ENCODE measurements around the gene RBM8A.

- TF ChIP-seq, protein P1, sequence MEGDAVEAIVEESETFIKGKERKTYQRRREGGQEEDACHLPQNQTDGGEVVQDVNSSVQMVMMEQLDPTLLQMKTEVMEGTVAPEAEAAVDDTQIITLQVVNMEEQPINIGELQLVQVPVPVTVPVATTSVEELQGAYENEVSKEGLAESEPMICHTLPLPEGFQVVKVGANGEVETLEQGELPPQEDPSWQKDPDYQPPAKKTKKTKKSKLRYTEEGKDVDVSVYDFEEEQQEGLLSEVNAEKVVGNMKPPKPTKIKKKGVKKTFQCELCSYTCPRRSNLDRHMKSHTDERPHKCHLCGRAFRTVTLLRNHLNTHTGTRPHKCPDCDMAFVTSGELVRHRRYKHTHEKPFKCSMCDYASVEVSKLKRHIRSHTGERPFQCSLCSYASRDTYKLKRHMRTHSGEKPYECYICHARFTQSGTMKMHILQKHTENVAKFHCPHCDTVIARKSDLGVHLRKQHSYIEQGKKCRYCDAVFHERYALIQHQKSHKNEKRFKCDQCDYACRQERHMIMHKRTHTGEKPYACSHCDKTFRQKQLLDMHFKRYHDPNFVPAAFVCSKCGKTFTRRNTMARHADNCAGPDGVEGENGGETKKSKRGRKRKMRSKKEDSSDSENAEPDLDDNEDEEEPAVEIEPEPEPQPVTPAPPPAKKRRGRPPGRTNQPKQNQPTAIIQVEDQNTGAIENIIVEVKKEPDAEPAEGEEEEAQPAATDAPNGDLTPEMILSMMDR (IDR thresholded peaks at IDR 0.05), result no peak
- TF ChIP-seq ZFX (IDR thresholded peaks at IDR 0.05; ENCODE audit: borderline replicate concordance), result no peak
Observed at GRCh38 chr1:145953861-145954260, 26.6 kb upstream of the RBM8A start.
